Stimulated activated CD4-positive, alpha-beta T cell treated with anti-CD3 and anti-CD28 coated beads, TNF-alpha, amount 100 ng/mL, for 24 hours (primary cell): Measurements from ENCODE around the gene GRID1.

Experiments used
- DNase-seq, 3 experiments: peaks; one replicate each; pipeline ENCODE4 v3.0.0-alpha.2; 2020; ENCODE audit warnings: low read depth in 3 of 3

GRID1 gene

DNA sequence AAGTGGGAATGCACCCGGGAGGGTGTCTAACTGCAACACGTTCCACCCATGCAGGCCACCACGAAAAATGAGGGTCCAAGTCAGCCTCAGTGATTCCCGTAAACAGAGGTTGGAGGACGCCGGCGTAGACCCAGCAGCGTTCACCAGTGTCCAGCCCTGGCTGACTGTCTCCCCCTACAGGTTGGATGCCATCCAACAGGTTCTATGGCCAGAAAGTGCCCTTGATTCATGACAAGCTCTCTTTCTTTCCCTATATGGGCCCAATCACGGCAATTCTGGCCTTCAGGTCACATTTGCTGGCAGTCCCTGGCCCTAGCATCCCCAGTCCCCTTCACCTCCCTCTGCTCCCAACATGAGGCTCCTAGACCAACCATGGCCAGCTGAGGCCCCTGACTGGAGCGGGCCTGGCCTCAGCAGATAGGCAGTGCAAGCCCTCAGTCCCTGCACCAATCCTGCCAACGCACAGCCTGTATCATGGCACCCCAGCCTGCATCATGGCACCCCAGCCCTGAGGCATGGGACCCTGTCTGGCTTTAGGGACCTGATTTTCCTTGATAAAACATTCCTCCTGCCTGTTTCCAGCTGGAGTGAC, 227.4 kb downstream of the GRID1 start:
- peak in 1 of 3 experiments; percentile 26 for DNase-seq

DNA sequence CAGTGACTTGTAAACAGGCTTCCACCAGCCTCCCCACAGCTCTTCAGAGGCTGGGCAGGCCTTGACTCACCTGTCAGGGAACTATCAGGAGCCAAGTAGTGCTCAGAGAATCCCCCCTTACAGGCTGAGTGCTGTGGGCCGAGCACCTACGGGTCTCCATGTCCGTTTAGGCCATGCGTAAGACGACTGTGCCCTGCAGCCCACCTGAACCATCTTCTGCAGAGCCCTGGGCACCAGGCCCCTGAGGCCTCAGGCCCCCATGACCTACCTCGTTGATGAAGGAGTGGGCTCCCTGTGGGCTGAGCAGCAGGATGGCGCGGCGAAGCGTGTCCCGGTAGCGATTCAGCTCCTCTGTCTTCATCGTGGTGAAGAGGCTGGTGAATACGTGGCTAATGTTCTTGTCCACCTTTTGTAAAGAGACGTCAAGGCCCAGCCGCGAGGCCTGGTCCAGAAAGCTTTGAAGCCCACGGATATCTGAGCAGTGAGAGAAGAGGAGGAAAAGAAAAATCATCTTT, 228.0 kb downstream of the GRID1 start:
- no peak for DNase-seq

DNA sequence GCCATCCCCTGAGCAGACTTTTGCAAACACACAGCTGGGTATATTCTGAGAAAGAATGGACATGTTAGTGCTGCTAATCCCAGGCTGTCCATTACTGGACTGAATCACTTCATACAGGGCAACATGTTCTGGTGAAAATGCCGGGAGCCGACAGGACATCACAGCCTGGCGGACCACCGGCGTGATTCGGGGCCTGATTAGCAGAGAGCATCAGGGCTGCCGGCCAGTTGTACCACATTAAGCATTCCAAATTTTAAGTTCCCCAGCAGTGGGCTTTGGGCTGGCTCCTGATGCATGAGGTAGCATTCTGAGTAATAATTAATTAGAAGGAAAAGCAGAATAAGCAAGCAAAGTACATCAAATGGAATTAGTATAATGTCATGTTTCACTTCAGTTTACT, 229.0 kb downstream of the GRID1 start:
- no peak for DNase-seq

DNA sequence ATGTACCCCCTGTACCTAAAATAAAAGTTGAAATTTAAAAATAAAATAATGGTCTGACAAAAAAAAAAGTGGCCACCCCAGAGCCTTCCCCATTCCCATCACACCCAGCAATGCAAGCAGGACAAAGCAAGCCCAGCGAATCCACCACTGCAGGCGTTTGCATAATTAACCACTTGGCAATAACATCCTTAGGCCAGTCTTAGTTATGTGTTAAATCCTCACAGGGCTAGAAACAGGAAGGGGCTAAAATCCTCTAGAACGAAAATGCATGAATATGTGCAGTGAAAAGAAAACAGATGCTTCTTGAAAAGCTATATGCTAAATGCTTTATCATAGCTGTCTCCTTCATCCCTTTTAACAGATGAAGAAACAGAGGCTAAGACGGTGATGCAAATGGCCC, 229.7 kb downstream of the GRID1 start:
- no peak for DNase-seq

DNA sequence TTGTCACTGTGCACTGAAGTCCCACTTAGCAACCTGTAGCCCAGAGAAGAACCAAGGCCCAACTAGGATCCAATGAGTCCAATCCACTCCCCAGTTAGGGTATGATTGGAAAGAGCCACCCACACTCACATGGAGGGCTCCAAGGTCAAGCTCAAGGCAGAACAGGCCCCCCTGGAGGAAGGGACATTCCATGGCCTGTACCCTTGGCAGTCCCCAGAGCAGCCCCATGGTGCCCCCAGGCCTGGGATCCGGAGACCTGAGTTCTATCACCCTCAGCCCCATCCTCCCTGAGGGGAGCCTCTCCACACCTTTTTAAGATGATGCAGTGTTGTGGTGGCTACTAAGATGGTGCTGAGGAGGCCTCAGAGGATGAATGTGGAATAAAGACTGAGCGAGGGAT, 231.4 kb downstream of the GRID1 start:
- no peak for DNase-seq

DNA sequence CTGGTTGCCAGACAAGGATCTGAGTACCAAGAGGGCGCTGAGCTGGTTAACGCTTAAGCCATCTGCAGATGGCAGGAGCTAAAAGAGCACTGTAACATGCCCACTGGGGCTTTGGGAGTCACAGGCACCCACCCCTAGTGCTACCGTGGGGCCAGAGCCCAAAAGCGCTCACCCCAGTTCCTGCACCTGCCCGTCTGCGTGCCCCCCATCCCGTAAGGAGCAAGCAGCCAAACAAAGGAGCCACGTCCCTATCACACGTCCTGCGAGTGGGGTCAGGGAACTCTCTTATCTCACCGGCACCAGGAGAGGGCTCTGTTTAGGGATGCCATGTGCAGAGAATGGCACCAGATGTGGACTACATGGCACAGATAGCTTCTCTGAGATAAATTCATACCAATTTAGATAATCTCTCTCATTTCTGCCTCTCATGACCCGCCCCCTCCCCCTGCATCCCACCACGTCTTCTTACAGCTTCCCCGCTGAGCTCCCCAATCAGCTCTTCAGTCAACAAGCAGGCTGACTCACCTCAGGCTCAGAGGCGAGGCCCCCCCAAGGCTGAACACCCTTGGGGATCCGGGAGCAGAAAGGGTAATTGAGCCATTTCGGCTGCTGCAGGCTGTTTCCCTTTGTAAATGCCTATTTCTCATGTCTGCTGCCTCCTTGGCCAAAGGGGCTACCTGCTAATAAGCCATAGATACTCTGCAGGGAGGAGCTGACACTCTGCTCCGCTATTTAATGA, 235.7 kb downstream of the GRID1 start:
- DNase-seq = no peak

DNA sequence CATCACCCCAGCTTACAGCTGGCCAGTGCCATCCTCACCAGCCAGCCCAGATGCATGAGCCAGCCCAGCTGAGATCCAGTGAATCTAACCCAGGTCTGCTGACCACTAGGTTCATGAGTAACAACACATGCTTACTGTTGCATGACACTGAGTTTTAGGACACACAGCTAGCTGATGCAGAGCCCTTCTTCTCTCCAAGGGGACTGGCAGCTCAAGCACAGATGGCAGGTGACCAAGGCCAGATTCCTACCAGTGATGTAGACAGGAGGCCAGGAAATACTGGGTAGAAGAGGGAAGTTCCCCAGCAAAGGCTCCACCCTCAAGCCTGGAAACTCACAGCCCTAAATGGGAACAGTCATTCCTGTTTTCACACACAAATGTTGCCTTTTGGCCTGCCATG, 236.6 kb downstream of the GRID1 start:
- DNase-seq = no peak

DNA sequence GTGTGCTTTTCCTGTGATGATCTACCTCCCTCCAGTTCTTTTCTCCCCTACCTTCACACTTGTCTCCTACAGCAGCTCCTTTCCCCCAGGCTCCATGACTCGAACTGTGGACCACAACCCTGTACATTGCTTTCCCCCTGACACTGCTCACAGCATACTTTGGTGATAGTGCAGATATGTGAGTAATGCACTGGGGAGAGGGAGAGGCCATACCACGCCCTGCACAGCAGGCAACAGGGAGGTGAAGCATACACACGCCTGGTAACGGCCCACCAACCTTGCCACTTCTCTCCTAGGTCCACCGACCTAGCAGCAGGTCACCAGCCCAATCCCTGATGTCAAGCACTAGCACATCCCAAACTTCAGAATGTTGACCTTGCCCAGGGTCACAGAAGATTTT, 238.2 kb downstream of the GRID1 start:
- DNase-seq = no peak

DNA sequence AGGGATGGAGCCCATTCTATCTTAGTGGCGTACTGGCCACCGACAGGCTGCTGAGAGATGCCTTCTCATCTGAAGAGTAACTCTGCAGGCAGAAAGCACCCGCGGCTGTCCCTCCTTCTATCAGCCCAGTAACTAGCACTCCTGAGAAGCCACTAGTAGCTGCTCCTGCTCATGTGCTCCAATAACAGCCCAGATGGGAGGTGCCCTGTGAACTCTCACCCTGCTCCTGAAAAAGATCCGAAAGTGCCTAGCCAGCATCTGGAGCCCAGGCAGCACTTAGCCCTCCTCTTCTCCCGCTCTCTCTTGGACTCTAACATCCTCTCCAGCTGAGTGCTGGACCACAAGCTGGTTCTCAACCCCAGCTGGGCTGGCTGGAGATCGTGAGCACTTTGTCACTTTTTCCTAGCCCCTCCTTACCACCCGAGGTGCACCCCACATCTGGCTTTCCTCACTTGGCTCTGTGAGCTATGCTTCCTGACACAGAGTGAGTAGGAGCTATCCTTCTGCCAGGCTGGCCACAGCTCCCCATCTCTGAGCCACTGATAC, 239.2 kb downstream of the GRID1 start:
- DNase-seq = no peak

DNA sequence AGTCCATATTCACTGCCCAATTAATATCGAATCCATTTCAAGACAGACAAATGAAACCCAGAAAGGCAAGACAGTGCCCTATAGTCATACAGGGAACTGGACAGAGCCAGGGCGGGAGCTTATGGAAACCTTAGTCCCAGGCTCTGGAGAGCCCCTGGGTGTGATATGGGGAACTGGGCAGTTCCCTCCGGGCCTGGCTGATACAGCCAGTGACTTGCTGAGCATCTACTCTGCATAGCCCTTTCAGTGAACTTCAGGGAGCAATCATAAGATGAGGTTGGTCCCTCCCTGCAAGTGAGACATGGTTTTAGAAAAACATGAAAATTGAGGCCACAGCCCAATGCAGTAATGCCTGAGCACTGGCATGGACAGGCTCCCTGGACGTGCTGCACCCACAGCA, 241.9 kb downstream of the GRID1 start:
- no peak for DNase-seq

DNA sequence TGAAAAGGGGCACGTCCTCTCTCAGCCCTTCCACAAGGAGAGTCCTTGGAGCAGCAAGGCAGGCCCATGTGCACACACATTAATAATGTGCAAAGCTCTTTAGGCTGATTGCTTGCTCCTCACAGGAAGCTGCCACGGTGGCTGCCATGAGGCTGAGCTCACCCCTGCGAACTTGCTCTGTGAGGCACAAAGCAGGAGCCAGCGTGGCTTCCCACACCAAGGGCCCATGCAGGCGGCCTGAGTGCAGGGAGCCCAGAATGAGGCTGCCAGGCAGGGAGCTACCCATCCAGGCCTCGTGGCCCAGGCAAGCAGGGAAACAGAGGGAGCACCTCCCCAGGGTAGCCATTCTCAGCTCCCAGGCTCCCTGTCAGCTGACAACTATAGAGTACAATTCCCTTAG, 242.9 kb downstream of the GRID1 start:
- no peak for DNase-seq

DNA sequence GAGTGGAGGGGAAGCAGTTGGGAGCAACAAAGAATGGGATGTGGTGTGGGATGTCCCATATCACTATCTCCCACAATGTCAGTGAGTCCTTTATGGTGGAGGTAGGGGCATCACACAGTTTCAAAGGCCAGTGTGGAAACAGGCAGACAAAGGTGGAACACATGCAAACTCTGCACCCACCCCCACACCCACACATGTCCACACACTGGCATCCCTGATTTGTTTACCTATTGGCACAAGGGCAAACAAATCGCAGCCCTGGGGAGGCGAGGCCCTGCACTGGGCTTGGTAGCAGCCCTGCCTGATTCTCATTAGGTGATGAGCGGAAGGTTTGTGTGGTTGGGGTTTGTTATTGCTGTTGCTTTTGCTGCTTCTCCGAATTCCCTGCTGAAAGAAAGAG, 243.3 kb downstream of the GRID1 start:
- DNase-seq = no peak

DNA sequence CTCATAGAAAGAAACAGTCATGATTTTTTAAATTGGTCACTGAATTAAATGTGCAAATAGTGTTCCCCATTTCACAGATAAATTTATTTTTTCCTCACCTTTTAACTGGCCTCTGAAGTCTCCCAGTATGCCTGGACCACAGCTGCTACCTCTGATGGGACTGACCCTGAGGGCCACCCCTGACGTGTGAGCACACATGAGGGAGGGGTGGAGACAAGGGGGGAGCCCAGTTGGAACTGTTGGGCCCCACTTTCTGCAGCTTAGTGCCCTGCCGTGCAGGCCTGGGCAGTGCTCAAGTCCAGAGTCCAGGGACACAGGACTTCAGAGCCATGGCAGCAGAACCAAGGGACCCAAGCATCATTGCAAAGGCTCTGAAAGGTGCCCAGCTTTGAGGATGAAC, 243.9 kb downstream of the GRID1 start:
- no peak for DNase-seq

DNA sequence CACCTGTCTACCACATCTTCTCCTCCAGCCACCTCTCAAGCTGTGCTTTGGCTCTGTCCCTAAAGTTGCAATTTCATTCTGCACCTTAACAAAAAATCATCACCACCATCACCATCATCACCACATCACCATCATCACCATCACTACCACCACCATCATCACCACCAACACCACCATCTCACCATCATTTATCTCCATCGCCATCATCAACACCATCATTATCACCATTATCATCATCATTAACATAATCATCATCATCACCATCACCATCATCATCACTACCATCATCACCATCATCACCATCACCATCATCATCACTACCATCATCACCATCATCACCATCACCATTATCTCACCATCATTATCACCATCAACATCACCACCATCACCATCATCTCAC, 245.4 kb downstream of the GRID1 start:
- no peak for DNase-seq

DNA sequence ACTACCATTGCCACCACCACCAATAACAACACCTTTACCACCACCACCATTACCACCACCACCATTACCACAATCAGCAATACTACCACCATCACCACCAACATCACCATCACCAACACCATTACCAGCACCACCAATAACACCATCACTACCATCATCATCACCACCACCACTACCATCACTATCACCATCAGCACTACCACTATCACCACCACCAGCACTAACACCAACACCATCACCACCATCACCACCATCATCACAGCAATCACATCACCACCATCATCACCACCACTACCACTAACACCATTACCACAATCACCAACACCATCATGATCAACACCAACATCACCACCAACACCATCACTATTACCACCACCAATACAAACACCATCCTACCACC, 249.5 kb downstream of the GRID1 start:
- no peak for DNase-seq

DNA sequence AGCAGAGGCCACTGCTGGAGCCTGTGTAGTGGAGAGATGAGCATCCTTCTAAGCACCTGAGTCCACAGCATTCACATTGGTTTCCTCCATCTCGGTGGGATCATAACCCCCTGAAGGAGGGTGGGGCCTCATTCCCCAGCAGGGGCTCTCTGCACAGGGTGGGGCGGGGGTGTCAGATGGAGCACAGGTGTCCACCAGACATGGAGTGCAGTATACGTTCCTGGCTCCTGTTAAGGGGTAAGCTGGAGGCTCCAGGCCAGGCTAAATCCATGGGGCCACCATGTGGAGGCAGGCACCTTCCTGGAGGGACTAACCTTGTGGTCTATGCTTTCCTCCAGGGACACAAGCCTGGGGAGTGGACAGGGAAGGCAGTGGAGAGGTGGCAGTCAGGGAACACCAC, 252.6 kb downstream of the GRID1 start:
- no peak for DNase-seq

DNA sequence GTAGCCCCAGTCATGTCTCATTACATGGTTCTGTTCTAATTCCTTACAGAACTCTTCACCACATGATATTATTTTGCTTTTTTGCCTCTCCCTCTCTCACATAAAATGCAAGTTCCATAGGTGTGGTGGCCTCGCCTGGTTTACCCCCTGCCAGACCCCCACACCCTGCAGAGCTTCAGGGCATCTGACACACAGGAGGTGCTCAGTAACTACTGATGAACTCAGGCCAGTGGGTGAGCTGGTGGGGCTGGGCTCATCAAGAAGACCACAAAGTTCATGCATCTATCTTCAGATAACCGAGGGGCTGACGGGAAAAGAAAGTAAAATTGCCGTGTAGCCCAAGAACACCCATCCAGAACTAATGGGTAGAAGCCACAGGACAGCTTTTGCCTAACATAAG, 253.1 kb downstream of the GRID1 start:
- no peak for DNase-seq

DNA sequence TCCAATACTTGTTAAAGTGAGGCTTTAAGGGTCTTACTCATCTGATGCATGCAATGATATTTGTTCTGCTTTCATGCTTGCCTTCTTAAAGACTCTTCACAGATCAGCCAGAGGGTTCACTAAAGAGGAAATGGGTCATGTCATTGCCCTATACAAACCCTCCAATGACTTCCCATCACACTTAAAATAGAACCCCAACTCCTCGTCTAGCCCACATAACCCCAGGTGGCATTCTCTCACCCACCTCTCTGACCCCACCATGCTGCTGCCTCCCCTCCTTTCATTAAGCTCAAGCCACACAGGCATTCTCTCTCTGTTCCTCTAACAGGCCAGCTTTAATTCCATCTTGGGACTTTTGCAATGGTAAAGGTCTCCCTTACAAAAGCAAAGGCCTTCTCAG, 253.6 kb downstream of the GRID1 start:
- DNase-seq = no peak

DNA sequence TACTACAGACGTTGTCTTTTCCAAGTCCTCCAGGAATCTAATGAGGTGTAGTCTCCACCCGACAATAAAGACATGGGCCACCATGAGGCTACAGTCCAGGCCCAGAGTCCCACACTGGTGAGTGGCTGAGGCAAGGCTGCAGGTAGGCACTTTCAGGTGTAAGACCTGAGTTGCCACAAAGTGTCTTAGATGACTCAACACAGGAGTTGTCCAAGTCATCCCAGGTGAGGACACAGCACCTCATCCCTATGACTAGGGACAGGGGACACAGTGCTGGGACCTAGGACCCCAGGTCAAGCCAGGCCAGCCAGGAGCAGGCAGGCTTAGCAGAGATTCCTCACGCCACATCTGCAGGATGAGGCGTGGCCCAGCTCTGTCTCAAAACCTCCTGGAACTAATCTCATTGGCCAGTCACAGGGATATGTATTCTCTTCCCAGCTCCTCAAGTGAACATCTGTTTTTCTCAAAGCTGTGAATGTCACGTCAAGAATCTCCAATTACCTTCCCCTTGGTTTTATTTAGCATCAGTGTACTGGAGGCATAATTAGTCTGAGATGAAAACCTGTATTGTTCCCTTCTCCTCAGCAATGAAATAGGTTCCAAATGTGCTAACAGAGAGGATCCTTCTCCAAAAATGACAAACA, 254.6 kb downstream of the GRID1 start:
- DNase-seq = no peak

DNA sequence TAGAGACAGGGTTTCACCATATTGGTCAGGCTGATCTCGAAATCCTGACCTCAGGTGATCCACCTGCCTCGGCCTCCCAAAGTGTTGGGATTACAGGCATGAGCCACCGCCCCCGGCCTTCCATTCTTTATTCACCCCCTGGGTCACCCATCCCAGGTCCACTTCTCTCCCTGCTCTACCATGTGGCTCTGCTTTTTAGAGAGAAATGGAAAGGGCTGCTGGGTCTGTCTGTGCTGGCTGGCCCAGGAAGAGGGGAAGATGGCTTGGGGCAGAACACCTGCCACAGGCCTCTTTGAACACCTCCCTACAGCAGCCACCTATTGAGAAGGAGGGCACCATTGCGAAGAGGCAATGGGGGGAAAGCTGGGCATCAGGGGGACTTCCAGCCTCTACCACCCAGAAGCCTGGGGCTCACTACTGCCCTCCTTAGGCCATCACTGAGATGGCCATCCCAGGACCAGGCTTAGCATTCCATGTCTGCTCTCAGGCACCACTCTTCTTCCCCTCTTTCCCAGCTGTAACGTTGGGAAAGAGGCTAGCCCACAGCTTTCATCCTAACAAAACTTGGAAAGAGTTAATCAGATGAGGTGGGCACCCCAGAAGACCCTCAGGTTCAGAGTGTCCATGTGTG, 256.3 kb downstream of the GRID1 start:
- no peak for DNase-seq

DNA sequence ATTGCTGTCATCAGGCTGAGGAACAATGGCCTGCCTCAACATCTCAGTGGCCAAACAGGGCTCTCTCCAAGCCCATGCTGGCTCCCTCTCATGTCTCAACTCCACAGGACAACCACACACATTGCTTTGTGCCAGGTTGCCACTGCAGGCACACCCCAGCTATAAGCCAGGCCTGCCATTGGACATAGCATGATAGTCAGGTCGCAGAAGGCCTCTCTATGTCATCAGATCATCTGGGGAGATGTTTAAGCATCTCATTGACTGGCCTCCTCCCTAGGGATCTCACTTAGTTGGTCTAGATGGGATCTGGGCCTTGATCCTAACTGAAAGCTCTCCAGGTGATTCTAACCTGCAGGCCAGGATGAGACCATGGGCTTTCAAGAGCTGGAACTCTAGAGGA, 257.2 kb downstream of the GRID1 start:
- no peak for DNase-seq

DNA sequence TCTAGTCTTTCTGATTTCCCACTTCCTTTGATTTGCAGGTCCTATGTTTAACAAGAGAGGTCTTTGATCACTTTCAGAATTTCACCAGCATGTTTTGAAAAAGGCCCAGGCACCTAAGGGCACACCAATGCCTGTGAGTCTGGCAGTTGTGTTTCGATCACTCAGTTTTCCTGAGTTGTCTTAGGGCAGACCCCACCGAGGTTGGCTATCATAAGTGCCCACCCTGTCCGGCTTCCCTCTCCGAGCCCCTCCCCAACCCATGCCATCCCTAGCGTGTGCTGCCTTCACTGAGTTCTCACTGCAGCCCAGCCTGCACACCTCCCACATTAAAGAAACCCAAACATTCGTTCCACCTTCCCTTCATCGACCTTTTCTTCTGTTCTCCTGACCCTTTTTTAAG, 257.9 kb downstream of the GRID1 start:
- DNase-seq = no peak
